Activated naive CD8-positive, alpha-beta T cell treated with anti-CD3 and anti-CD28 coated beads, Interleukin-2, amount 50 U/mL, for 24 hours (primary cell): ENCODE measurements around the gene TTYH2.

Experiments
- ATAC-seq: fragments of 150-1000 bp; cut with Tn5 transposase; one replicate; pipeline ENCODE4 v1.10.0; 2021
- DNase-seq: peaks from one replicate; pipeline ENCODE4 v3.0.0; 2021
- H3K27ac Mint-ChIP-seq: one replicate; pipeline ENCODE4 v1.8.0; 2021; ENCODE audit warnings: mild to moderate bottlenecking, mixed read lengths
- H3K27me3 Mint-ChIP-seq: one replicate; pipeline ENCODE4 v1.8.0; 2021; ENCODE audit warnings: mixed read lengths
- H3K36me3 Mint-ChIP-seq: one replicate; pipeline ENCODE4 v1.8.0; 2021; ENCODE audit warnings: low read depth, mixed read lengths
- H3K4me1 Mint-ChIP-seq: one replicate; pipeline ENCODE4 v1.8.0; 2021; ENCODE audit warnings: mixed read lengths
- H3K4me3 Mint-ChIP-seq: one replicate; pipeline ENCODE4 v1.8.0; 2021; ENCODE audit warnings: mild to moderate bottlenecking, moderate library complexity, mixed read lengths
- H3K9me3 Mint-ChIP-seq: one replicate; pipeline ENCODE4 v1.8.0; 2021; ENCODE audit warnings: mixed read lengths

Gene TTYH2

GRCh38 chr17:74212913-74213791 lies at the start of gene TTYH2:
Gene TTYH2 (plus strand): TSS chr17:74213571. CDS start chr17:74213588, 17 bp downstream.
- Mint-ChIP-seq H3K27ac (peak within 1 kb of the TSS; percentile 77), H3K36me3 (peaks cover 33% of the 10 kb centered on the region), H3K4me3 (peak within 1 kb of the TSS; percentile 80), H3K27me3 (no peaks in the 10 kb centered on the region), H3K4me1 (peaks cover 78% of the 10 kb centered on the region), H3K9me3 (no peaks in the 10 kb centered on the region)
- ATAC-seq = peak; percentile 60
- peak; percentile 75 for DNase-seq

GRCh38 chr17:74163836-74164235 lies 49.5 kb upstream of the TTYH2 start:
- Mint-ChIP-seq H3K36me3 (no peaks in the 10 kb centered on the region), H3K4me1 (no peaks in the 10 kb centered on the region), H3K27me3 (peaks cover 13% of the 10 kb centered on the region), H3K4me3 (no peak overlapping the region), H3K9me3 (no peaks in the 10 kb centered on the region), H3K27ac (no peak overlapping the region)
- DNase-seq (no peak), ATAC-seq (no peak)

- no peak for ATAC-seq
- no peak for DNase-seq
- Mint-ChIP-seq H3K27me3 (peaks cover 17% of the 10 kb centered on the region), H3K4me3 (no peak overlapping the region), H3K27ac (no peak overlapping the region), H3K9me3 (no peaks in the 10 kb centered on the region), H3K4me1 (no peaks in the 10 kb centered on the region), H3K36me3 (no peaks in the 10 kb centered on the region)
Measured at GRCh38 chr17:74164446-74165045, 48.8 kb upstream of the TTYH2 start.

GRCh38 chr17:74165797-74166365 lies 47.5 kb upstream of the TTYH2 start:
- no peaks in the 10 kb centered on the region for H3K4me1 Mint-ChIP-seq
- no peaks in the 10 kb centered on the region for H3K9me3 Mint-ChIP-seq
- DNase-seq = no peak
- H3K4me3 Mint-ChIP-seq = no peak overlapping the region
- peaks cover 19% of the 10 kb centered on the region for H3K27me3 Mint-ChIP-seq
- no peaks in the 10 kb centered on the region for H3K36me3 Mint-ChIP-seq
- no peak overlapping the region for H3K27ac Mint-ChIP-seq
- ATAC-seq = no peak

- no peak overlapping the region for H3K27ac Mint-ChIP-seq
- no peak for DNase-seq
Measured at GRCh38 chr17:74170924-74171323, 42.4 kb upstream of the TTYH2 start.

GRCh38 chr17:74172700-74173099 lies 40.7 kb upstream of the TTYH2 start:
- H3K27me3 Mint-ChIP-seq = peaks cover 21% of the 10 kb centered on the region
- H3K9me3 Mint-ChIP-seq = no peaks in the 10 kb centered on the region
- H3K36me3 Mint-ChIP-seq = no peaks in the 10 kb centered on the region
- no peaks in the 10 kb centered on the region for H3K4me1 Mint-ChIP-seq
- H3K4me3 Mint-ChIP-seq = no peak overlapping the region
- DNase-seq (no peak), ATAC-seq (no peak)
- no peak overlapping the region for H3K27ac Mint-ChIP-seq

More at GRCh38 chr17:74170924-74171323, 42.4 kb upstream of the TTYH2 start:
- H3K9me3 Mint-ChIP-seq = no peaks in the 10 kb centered on the region
- peaks cover 16% of the 10 kb centered on the region for H3K27me3 Mint-ChIP-seq
- H3K4me1 Mint-ChIP-seq = no peaks in the 10 kb centered on the region
- no peak for ATAC-seq
- no peak overlapping the region for H3K4me3 Mint-ChIP-seq
- H3K36me3 Mint-ChIP-seq = no peaks in the 10 kb centered on the region

- peak; percentile 52 for DNase-seq
- ATAC-seq = peak; percentile 43
- H3K9me3 Mint-ChIP-seq = no peaks in the 10 kb centered on the region
- no peaks in the 10 kb centered on the region for H3K36me3 Mint-ChIP-seq
- H3K27me3 Mint-ChIP-seq = peaks cover 18% of the 10 kb centered on the region
- H3K4me1 Mint-ChIP-seq = no peaks in the 10 kb centered on the region
- no peak overlapping the region for H3K27ac Mint-ChIP-seq
- H3K4me3 Mint-ChIP-seq = no peak overlapping the region
Measured at GRCh38 chr17:74176546-74177001, 36.8 kb upstream of the TTYH2 start.

- H3K4me3 Mint-ChIP-seq = no peak overlapping the region
- peaks cover 18% of the 10 kb centered on the region for H3K27me3 Mint-ChIP-seq
- H3K9me3 Mint-ChIP-seq = no peaks in the 10 kb centered on the region
- no peaks in the 10 kb centered on the region for H3K36me3 Mint-ChIP-seq
- DNase-seq = no peak
- no peak for ATAC-seq
- H3K4me1 Mint-ChIP-seq = no peaks in the 10 kb centered on the region
- H3K27ac Mint-ChIP-seq = no peak overlapping the region
Measured at GRCh38 chr17:74177018-74177450, 36.3 kb upstream of the TTYH2 start.

GRCh38 chr17:74179576-74179975 lies 33.8 kb upstream of the TTYH2 start:
- H3K27me3 Mint-ChIP-seq = peaks cover 18% of the 10 kb centered on the region
- H3K27ac Mint-ChIP-seq = no peak overlapping the region
- H3K4me1 Mint-ChIP-seq = no peaks in the 10 kb centered on the region
- no peaks in the 10 kb centered on the region for H3K9me3 Mint-ChIP-seq
- DNase-seq (no peak), ATAC-seq (no peak)
- H3K36me3 Mint-ChIP-seq = no peaks in the 10 kb centered on the region
- H3K4me3 Mint-ChIP-seq = no peak overlapping the region

- no peak overlapping the region for H3K4me3 Mint-ChIP-seq
- no peaks in the 10 kb centered on the region for H3K4me1 Mint-ChIP-seq
- H3K9me3 Mint-ChIP-seq = no peaks in the 10 kb centered on the region
- H3K36me3 Mint-ChIP-seq = no peaks in the 10 kb centered on the region
- DNase-seq (no peak), ATAC-seq (no peak)
- no peak overlapping the region for H3K27ac Mint-ChIP-seq
- peaks cover 16% of the 10 kb centered on the region for H3K27me3 Mint-ChIP-seq
Measured at GRCh38 chr17:74180336-74180735, 33.0 kb upstream of the TTYH2 start.

- DNase-seq (no peak), ATAC-seq (no peak)
- H3K4me1 Mint-ChIP-seq = no peaks in the 10 kb centered on the region
- no peak overlapping the region for H3K4me3 Mint-ChIP-seq
- no peak overlapping the region for H3K27ac Mint-ChIP-seq
- peaks cover 18% of the 10 kb centered on the region for H3K27me3 Mint-ChIP-seq
- H3K9me3 Mint-ChIP-seq = no peaks in the 10 kb centered on the region
- no peaks in the 10 kb centered on the region for H3K36me3 Mint-ChIP-seq
Measured at GRCh38 chr17:74181341-74181740, 32.0 kb upstream of the TTYH2 start.

GRCh38 chr17:74182041-74182723 lies 31.2 kb upstream of the TTYH2 start:
- peaks cover 13% of the 10 kb centered on the region for H3K27me3 Mint-ChIP-seq
- ATAC-seq = no peak
- DNase-seq = no peak
- no peaks in the 10 kb centered on the region for H3K9me3 Mint-ChIP-seq
- H3K27ac Mint-ChIP-seq = no peak overlapping the region
- H3K4me3 Mint-ChIP-seq = no peak overlapping the region
- H3K4me1 Mint-ChIP-seq = no peaks in the 10 kb centered on the region
- H3K36me3 Mint-ChIP-seq = no peaks in the 10 kb centered on the region

GRCh38 chr17:74183411-74183810 lies 30.0 kb upstream of the TTYH2 start:
- Mint-ChIP-seq H3K36me3 (no peaks in the 10 kb centered on the region), H3K4me1 (no peaks in the 10 kb centered on the region), H3K27me3 (peaks cover 14% of the 10 kb centered on the region), H3K27ac (no peak overlapping the region), H3K4me3 (no peak overlapping the region), H3K9me3 (no peaks in the 10 kb centered on the region)
- ATAC-seq (no peak), DNase-seq (no peak)

- H3K27me3 Mint-ChIP-seq = peaks cover 17% of the 10 kb centered on the region
- H3K9me3 Mint-ChIP-seq = no peaks in the 10 kb centered on the region
- H3K27ac Mint-ChIP-seq = no peak overlapping the region
- ATAC-seq (no peak), DNase-seq (no peak)
- H3K36me3 Mint-ChIP-seq = no peaks in the 10 kb centered on the region
- no peak overlapping the region for H3K4me3 Mint-ChIP-seq
- no peaks in the 10 kb centered on the region for H3K4me1 Mint-ChIP-seq
Measured at GRCh38 chr17:74185571-74186185, 27.7 kb upstream of the TTYH2 start.
